Measurements from ENCODE around the gene FYB1.
"Not testable (repeated sequence)": the region's sequence is repeated elsewhere in the genome, so short reads cannot be mapped to it uniquely, and the experiment has no call there.

Gene FYB1, protein sequence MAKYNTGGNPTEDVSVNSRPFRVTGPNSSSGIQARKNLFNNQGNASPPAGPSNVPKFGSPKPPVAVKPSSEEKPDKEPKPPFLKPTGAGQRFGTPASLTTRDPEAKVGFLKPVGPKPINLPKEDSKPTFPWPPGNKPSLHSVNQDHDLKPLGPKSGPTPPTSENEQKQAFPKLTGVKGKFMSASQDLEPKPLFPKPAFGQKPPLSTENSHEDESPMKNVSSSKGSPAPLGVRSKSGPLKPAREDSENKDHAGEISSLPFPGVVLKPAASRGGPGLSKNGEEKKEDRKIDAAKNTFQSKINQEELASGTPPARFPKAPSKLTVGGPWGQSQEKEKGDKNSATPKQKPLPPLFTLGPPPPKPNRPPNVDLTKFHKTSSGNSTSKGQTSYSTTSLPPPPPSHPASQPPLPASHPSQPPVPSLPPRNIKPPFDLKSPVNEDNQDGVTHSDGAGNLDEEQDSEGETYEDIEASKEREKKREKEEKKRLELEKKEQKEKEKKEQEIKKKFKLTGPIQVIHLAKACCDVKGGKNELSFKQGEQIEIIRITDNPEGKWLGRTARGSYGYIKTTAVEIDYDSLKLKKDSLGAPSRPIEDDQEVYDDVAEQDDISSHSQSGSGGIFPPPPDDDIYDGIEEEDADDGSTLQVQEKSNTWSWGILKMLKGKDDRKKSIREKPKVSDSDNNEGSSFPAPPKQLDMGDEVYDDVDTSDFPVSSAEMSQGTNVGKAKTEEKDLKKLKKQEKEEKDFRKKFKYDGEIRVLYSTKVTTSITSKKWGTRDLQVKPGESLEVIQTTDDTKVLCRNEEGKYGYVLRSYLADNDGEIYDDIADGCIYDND

DNA sequence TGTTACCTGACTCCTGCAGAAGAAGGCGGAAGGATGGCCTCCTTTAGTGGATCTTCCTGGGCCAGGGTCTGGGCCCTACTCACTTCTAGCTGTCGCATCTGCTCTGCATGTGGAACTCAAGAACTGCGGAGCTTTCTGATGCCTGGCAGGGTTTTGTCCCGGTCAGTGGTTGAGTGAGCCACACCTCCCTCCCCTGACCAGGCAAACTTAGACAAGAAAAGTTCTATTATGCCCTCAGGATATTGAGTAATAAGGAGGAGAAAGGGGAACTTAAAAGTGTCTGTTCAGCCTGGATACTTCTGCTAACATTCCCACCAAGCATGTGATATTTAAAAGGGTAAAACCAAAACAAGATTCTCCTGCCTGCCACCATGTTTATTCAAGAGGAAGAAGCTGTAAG, at the start of gene FYB1:
FYB1 (minus strand) TSS at position 127 of the 400 bp plus-strand sequence. CDS start 16,603 bp downstream, outside the sequence.
- DNase-seq: no peak

DNA sequence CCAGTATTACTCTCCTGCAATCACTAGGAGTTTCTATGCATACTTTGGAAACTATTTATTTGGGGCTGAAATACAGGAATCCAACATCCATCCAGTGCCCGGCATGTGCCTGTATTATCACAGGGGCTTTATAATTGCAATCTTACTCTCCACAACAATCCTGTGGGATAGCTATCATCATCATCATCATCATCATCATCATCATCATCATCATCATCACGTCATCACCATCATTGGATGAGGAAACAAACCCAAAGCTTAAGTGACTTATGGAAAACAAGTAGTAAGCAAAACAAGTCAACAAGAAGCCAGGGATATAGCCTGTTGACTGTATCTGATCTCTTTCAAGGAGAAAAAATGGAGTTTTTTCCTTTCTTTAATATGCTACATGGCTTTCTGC, 47.8 kb upstream of the FYB1 start:
- DNase-seq: no peak

DNA sequence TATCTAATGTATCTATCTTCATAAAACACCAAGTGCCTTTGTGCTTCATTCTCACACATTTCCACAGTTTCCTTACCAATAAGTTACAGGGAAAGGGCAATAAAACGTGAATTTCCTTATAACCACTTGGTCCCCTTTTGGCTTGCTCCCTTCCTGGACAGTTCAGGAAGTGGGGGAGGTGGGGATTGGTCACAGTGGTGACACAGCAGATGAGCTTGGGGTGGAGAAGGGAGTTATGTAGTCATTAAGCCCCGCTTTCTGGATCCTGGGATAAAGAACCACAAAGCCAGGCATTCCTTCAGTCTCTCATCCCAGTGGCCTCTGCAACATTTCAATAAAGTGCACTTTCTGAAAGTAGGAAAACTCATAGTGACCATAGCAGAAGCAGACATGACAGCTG, 47.1 kb upstream of the FYB1 start:
- no peak for DNase-seq

- DNase-seq: no peak
Observed at GRCh38 chr5:39264528-39264927, 45.2 kb upstream of the FYB1 start.

- no peak for DNase-seq
Observed at GRCh38 chr5:39262981-39263380, 43.6 kb upstream of the FYB1 start.

DNA sequence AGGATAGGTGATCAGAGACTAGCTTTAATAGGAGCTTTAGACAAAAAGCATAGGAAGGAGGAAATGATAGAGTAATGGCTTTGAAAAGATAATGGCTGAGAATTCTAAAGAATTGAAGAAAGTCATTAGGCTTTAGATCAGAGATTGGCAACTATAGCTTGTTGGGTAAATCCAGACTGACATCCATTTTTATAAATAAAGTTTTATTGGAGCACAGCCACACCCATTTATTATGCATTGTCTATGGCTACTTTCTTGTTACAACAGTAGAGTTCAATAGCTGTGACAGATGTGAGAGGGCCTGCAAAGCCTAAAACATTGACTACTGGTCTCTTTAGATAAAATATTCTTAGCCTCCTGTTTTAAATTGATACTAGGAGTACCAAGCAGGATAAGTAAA, 40.7 kb upstream of the FYB1 start:
- DNase-seq: no peak

- DNase-seq: no peak
Observed at GRCh38 chr5:39257554-39257953, 38.2 kb upstream of the FYB1 start.

DNA sequence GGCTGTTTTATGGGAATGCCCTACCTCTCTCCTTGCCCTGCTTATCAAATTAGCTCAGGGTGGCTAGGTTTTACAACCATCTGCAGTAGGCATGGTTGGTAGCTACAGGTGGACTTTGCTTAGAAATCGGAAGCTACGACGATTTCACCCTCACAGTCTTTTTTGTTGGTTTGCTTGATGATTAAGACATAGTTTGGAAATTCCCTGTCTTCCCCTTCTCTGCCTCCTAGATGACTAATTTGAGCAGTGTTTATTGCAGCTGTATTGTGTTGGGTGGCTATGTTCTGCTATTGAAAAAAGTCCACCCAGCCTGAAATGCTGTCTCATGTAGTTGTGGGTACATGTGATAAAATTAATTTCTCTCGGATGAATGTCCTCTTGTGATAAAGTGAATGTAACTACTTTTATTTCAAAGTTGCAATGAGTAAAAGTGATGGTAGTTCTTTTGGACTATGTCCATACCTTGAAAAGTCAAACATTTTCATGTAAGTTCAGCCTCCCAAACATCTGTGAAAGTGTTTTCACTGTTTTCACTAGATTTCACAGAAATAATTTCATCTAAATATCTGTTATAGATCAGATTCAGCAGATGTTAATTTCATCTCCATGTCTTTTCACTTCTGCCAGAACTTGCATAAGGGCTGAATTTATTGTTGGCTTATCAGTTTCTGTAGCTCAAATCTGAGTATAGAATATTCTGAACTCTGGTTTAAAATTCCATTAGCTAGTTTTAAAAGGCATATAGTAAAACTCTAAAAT, 37.3 kb upstream of the FYB1 start:
- DNase-seq: no peak

- DNase-seq: no peak
Observed at GRCh38 chr5:39255406-39255805, 36.0 kb upstream of the FYB1 start.

GRCh38 chr5:39254671-39255070, 35.3 kb upstream of the FYB1 start:
- no peak for DNase-seq

GRCh38 chr5:39253196-39253595, 33.8 kb upstream of the FYB1 start:
- no peak for DNase-seq

DNA sequence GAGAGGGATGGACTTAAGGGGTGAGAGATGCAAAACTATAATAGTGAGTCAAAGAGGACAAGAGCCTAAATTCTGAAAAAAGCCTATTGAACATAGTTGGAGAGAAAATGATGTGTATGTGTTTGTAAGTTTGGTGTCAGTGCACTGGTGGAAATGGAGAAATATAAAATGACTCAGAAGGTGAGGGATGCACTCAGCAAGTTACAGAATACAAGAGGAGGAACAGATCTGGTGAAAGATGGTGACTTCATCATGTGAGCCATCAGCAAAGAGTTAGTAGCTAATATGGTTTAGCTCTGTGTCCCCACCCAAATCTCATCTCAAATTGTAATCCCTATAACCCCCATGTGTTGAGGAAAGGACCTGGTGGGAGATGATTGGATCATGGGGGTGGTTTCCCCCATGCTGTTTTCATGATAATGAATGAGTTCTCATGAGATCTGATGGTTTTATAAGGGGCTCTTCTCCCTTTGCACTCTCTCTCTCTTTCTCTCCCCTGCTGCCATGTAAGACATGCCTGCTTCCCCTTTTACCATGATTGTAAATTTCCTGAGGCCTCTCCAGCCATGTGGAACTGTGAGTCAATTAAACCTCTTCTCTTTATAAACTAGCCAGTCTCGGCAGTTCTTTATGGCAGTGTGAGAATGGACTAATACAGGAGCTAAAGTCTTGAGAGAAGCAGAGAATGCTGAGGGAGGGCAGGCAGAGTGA, 30.4 kb upstream of the FYB1 start:
- DNase-seq: no peak

DNA sequence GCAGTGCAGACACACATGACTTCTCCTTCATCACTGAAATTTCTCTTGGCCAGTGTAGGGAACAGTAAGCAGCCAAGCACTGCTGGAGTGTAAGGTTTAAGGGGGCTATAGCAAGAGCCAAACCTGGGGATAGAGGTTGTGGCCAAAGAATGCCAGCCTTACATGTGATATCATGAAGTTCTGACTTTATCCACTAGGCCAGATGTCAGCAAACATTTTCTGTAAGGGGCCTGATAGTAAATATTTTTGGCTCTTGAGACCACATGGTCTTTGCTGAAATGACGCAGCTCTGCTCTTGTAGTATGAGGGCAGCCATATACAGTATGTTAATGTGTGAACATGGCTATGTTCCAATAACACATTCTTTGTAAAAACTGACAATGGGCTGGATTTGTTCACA, 29.7 kb upstream of the FYB1 start:
- DNase-seq: no peak

DNA sequence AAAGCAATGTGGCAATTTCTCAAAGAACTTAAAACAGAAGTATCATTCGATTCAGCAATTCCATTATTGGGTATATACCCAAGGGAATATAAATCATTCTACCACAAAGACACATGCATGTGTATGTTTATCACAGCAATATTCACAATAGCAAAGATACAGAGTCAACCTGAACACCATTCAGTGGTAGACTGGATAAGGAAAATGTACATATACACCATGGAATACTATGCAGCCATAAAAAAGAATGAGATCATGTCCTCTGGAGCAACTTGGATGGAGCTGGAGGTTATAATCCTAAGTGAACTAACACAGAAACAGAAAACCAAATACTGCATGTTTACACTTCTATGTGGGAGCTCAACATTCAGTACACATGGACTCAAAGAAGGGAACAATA, 21.4 kb upstream of the FYB1 start:
- DNase-seq: no peak

DNA sequence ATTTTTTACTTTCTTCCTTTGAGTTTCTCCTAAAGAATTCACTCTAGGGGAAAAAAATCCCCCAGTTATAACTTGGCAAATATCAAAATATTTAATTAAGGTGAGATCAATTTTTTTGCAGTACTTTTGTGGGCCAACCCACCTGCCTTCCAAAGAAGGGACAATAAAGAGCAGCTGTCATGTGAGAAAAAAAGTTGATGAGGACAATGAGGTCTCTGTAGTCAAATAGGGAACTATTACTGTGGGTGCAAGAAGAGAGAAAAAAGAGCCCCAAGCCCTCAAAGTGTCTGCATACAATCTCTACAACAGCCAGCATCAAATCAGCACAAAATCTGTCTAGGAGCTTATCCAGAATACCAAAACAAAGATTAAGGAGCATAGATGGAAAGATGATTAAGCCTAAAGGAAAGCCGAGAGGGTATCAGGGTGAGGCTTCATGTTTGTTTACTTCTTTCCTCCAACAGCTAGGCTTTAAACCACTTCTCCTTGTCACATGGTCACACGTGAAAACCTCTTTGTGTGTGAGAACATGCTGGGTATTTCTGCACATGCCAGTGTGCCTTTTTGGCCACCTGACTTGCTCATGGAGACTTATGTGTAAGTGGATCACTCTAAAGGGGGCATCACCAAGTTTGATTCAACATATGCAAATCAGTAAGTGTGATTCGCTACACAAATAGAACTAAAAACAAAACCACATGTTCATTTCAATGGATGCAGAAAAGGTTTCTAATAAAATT, 19.2 kb upstream of the FYB1 start:
- DNase-seq: no peak

DNA sequence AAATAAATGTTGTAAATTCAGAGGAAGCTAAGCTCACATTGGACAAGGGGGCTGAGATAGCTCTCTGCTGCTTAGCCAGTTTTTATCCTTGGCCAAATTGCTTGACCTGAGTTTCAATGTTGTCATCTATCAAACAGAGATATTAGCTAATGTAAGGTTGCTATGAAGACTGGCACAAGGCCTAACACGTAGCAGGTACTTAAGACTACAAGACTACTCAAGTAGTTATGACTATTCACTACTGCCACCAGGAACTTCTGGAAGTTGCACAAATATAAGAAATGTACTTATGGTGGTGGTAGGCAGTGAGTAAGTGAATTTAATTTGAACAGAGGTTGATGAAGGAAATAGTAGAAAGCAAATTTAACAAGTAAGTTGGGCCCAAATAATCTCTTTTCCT, 17.4 kb upstream of the FYB1 start:
- DNase-seq: no peak

DNA sequence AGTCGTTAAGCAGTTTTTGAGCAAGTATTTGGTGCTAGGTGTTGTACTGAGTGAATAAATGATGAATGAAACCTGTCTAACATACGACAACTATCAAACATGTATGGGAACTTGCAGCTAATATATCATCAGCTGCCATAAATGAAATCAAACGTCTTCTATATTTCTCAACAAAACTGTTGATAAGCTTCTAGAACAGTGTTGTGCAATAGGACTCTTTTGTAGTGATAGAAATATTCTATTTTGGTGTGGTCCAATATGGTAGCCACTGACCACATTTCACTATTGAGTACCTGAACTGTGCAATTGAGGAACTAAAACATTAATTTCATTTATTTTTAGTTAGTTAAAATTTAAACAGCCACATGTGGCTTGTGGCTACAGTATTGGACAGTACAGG, 16.3 kb upstream of the FYB1 start:
- no peak for DNase-seq

DNA sequence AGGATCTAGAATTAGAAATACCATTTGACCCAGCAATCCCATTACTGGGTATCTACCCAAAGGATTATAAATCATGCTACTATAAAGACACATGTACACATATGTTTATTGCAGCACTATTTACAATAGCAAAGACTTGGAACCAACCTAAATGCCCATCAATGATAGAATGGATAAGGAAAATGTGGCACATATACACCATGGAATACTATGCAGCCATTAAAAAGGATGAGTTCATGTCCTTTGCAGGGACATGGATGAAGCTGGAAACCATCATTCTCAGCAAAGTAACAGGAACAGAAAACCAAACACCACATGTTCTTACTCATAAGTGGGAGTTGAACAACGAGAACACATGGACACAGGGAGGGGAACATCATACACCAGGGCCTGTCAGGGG, 15.1 kb upstream of the FYB1 start:
- not testable (repeated sequence) for DNase-seq

- no peak for DNase-seq
Observed at GRCh38 chr5:39233783-39234182, 14.4 kb upstream of the FYB1 start.

DNA sequence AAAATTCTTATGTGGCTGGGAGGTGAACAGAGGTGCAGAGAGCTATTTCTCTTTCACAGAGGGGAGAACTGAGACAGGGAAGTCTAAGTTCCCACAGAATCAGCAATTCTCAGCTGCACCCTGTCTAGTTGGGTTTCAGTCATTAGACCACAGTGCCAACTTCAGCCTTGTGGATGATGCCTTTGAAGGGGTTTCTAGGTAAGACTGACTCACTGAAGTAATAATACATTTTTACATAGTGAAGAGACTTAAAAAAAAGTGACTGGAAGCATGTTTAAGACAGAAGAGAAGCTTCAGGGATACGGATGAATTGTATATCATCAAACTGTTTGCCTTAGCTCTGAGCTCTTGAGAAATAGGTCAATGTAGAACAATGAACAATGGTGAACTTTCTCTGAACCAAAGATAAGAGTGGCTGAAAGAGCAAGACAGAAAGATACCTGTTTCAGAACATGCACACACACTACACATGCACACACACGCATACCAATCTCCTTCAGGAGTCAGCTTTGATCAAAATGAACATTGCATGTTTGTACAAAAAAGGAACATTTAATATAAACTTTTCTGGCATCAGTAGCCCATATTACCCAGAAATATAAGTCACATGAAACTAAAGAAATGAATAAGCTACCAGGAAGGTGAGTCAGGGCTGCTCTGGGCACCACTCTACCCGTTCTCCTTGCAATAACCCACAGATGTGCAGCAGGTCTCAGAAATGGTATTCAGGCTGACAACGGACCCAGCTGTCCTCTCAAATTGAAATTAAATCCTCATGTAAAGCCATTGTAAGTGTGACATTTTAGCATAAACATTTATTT, 12.6 kb upstream of the FYB1 start:
- DNase-seq: no peak

DNA sequence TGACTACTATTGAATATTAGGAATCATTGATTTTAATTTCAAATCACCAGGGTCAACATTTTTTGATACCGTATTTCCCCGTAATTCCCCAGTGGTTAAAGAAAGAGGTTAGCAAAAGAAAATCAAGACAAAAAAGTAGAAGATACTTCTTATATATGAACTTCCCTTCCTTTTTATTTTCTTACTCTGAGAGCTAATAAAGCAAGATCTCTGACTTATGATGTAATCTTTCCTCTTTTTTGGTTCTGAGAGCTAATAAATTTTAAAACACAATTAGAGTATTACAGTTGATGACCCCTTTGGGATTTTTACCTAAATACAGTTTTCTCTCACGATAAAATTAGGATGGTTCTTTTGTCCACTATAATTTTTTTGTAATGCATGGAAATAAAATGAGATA, 9.2 kb upstream of the FYB1 start:
- no peak for DNase-seq
